WTC11 (cell line): ENCODE measurements around the gene CYB5D1. TPM values are rescaled to one million over a fixed set of nuclear protein-coding genes. Genes with fewer than 3 reads are reported as not detected.
A peak's percentile ranks its signal among the peaks of the same experiment; 100 is the strongest.

Experiments
- ATAC-seq: fragments of 200-7000 bp; cut with Tn5 transposase; 2 replicates; pipeline ENCODE4 v1.10.0; 2021; ENCODE audit warnings: mild to moderate bottlenecking, moderate library complexity
- CTCF ChIA-PET: fragments of 300-600 bp; sonication (Branson Sonifier 250); formaldehyde crosslinking; loops from one replicate; lab custom pipeline; 2021; ENCODE audit warnings: antibody characterized with exemption; lab: Charles Lee
- POLR2A ChIA-PET: fragments of 350-600 bp; sonication (Branson Sonifier 250); formaldehyde crosslinking; loops from one replicate; lab custom pipeline; 2021; ENCODE audit warnings: antibody characterized with exemption; lab: Charles Lee
- DNase-seq: peaks from one replicate; pipeline ENCODE4 v3.0.0; 2021; ENCODE audit warnings: low spot score
- H3K27ac Mint-ChIP-seq: 2 replicates; pipeline ENCODE4 v1.8.0; 2021; ENCODE audit warnings: mixed read lengths
- H3K27me3 Mint-ChIP-seq: 2 replicates; pipeline ENCODE4 v1.8.0; 2021; ENCODE audit warnings: low read depth, mild to moderate bottlenecking, moderate library complexity, mixed read lengths
- H3K36me3 Mint-ChIP-seq: 2 replicates; pipeline ENCODE4 v1.8.0; 2021; ENCODE audit warnings: mixed read lengths
- H3K4me1 Mint-ChIP-seq: 2 replicates; pipeline ENCODE4 v1.8.0; 2022; ENCODE audit warnings: mixed read lengths
- H3K4me3 Mint-ChIP-seq: 2 replicates; pipeline ENCODE4 v1.8.0; 2021; ENCODE audit warnings: mild to moderate bottlenecking, moderate library complexity, mixed read lengths
- H3K9me3 Mint-ChIP-seq: 2 replicates; pipeline ENCODE4 v1.8.0; 2021; ENCODE audit warnings: mixed read lengths
- ATF2 ChIP-seq: sonication (generic); formaldehyde crosslinking; IDR thresholded peaks from 2 replicates; pipeline ENCODE4 v1.8.1; 2022; ENCODE audit warnings: low read depth, missing genetic modification reagents, borderline replicate concordance
- ATF3 ChIP-seq: sonication (generic); formaldehyde crosslinking; conservative IDR thresholded peaks from 2 replicates; pipeline ENCODE4 v1.8.1; 2022; ENCODE audit warnings: mild to moderate bottlenecking, missing genetic modification reagents
- ATF6 ChIP-seq: sonication (generic); formaldehyde crosslinking; IDR thresholded peaks from 2 replicates; pipeline ENCODE4 v1.8.1; 2023; ENCODE audit warnings: mild to moderate bottlenecking, missing genetic modification reagents
- CDX4 ChIP-seq: fragments of 250-450 bp; sonication (Bioruptor Pico); IDR thresholded peaks from 2 replicates; pipeline ENCODE4 v1.9.0; 2021; ENCODE audit warnings: moderate library complexity, mild to moderate bottlenecking, inconsistent platforms, borderline replicate concordance
- E2F4 ChIP-seq: sonication (generic); formaldehyde crosslinking; IDR thresholded peaks from 2 replicates; pipeline ENCODE4 v1.8.1; 2022; ENCODE audit warnings: low read depth, mild to moderate bottlenecking, moderate library complexity, missing genetic modification reagents, borderline replicate concordance
- ELF4 ChIP-seq: sonication (generic); formaldehyde crosslinking; IDR thresholded peaks from 2 replicates; pipeline ENCODE4 v1.8.1; 2022; ENCODE audit warnings: low read depth, mild to moderate bottlenecking, moderate library complexity, missing genetic modification reagents
- ETV6 ChIP-seq: sonication (generic); formaldehyde crosslinking; IDR thresholded peaks from 2 replicates; pipeline ENCODE4 v1.8.1; 2022; ENCODE audit warnings: mild to moderate bottlenecking, missing genetic modification reagents
- FOXP1 ChIP-seq: sonication (generic); formaldehyde crosslinking; IDR thresholded peaks from 2 replicates; pipeline ENCODE4 v1.8.0; 2022; ENCODE audit warnings: missing genetic modification reagents, mild to moderate bottlenecking, moderate library complexity, borderline replicate concordance
- IRF1 ChIP-seq: sonication (generic); formaldehyde crosslinking; IDR thresholded peaks from 2 replicates; pipeline ENCODE4 v1.8.0; 2023; ENCODE audit warnings: missing genetic modification reagents
- NFE2L1 ChIP-seq: sonication (generic); formaldehyde crosslinking; IDR thresholded peaks from 2 replicates; pipeline ENCODE4 v1.8.1; 2023; ENCODE audit warnings: missing genetic modification reagents
- NFYB ChIP-seq: sonication (generic); formaldehyde crosslinking; conservative IDR thresholded peaks from 2 replicates; pipeline ENCODE4 v1.8.0; 2022; ENCODE audit warnings: low read depth, missing genetic modification reagents
- NR2C2 ChIP-seq: sonication (generic); formaldehyde crosslinking; IDR thresholded peaks from 2 replicates; pipeline ENCODE4 v1.8.0; 2022; ENCODE audit warnings: mild to moderate bottlenecking, missing genetic modification reagents
- RELA ChIP-seq: sonication (generic); formaldehyde crosslinking; IDR thresholded peaks from 2 replicates; pipeline ENCODE4 v1.8.1; 2022; ENCODE audit warnings: missing genetic modification reagents, mild to moderate bottlenecking, borderline replicate concordance
- RORB ChIP-seq: fragments of 250-450 bp; sonication (Bioruptor Pico); IDR thresholded peaks from 2 replicates; pipeline ENCODE4 v1.9.0; 2021; ENCODE audit warnings: mild to moderate bottlenecking
- SP1 ChIP-seq: sonication (generic); formaldehyde crosslinking; conservative IDR thresholded peaks from 2 replicates; pipeline ENCODE4 v1.8.1; 2022; ENCODE audit warnings: missing genetic modification reagents
- USF1 ChIP-seq: sonication (generic); formaldehyde crosslinking; IDR thresholded peaks from 2 replicates; pipeline ENCODE4 v1.8.0; 2022; ENCODE audit warnings: mild to moderate bottlenecking, missing genetic modification reagents
- ZMAT4 ChIP-seq: fragments of 250-450 bp; sonication (Bioruptor Pico); IDR thresholded peaks from 2 replicates; pipeline ENCODE4 v1.9.0; 2021; ENCODE audit warnings: mild to moderate bottlenecking
- ZNF232 ChIP-seq: sonication (generic); formaldehyde crosslinking; IDR thresholded peaks from 2 replicates; pipeline ENCODE4 v1.8.0; 2022; ENCODE audit warnings: mild to moderate bottlenecking, missing genetic modification reagents
- ZNF423 ChIP-seq: fragments of 250-450 bp; sonication (Bioruptor Pico); IDR thresholded peaks from 2 replicates; pipeline ENCODE4 v2.1.2; 2022; ENCODE audit warnings: mild to moderate bottlenecking, moderate library complexity
- total RNA-seq: library from RNA; stranded (reverse); gene quantifications from 3 replicates; pipeline ENCODE4 v1.2.3, GENCODE V29; 2021

Gene CYB5D1
- total RNA-seq, 1 experiment from 2014 or later = 15.2 TPM

GRCh38 chr17:7854851-7855659 is 2.7 kb upstream of the CYB5D1 start, which contains the start of gene TMEM88 (continued):
- TF ChIP-seq NFE2L1 (CRISPR knock-in tag) = peak; percentile 41; the same call in 1 of the 2 replicates
- TF ChIP-seq ZNF232 (CRISPR knock-in tag) = no peak
- no peak for TF ChIP-seq ELF4 (CRISPR knock-in tag)
- no peak for TF ChIP-seq ZMAT4 (CRISPR knock-in tag)
- TF ChIP-seq SP1 (CRISPR knock-in tag) = peak; percentile 55; the same call in 1 of the 2 replicates
- TF ChIP-seq IRF1 (CRISPR knock-in tag) = no peak
- peak; percentile 46; the same call in 1 of the 2 replicates for TF ChIP-seq NR2C2 (CRISPR knock-in tag)
- TF ChIP-seq NFYB (CRISPR knock-in tag) = no peak
- no peak for TF ChIP-seq ATF3 (CRISPR knock-in tag)
- TF ChIP-seq RELA (CRISPR knock-in tag) = peak; percentile 22; the same call in 1 of the 2 replicates
- TF ChIP-seq FOXP1 (CRISPR knock-in tag) = 0 out of 2 replicates have a peak, but pooled peaks have one; percentile 56
- no peak for TF ChIP-seq E2F4 (CRISPR knock-in tag)
- no peak for TF ChIP-seq ATF2 (CRISPR knock-in tag)
- TF ChIP-seq RORB = no peak
- no peak for TF ChIP-seq ATF6
- TF ChIP-seq CDX4 (CRISPR knock-in tag) = no peak
- peak; percentile 35; the same call in 1 of the 2 replicates for TF ChIP-seq ZNF423

- H3K27ac Mint-ChIP-seq = no peak overlapping the region
- CTCF ChIA-PET = interaction anchor here (0.7 to 3.1 kb wide), 5 partner anchors 11 to 224 kb away, joined by 3 to 63 read pairs (median 12); partner anchors contain the start of gene KDM6B
These were observed 2.2 kb upstream of the CYB5D1 start for GRCh38 chr17:7855660-7856010.

More at GRCh38 chr17:7855660-7856010, 2.2 kb upstream of the CYB5D1 start:
- DNase-seq = no peak
- H3K9me3 Mint-ChIP-seq = no peaks in the 10 kb centered on the region
- no peak for ATAC-seq
- POLR2A ChIA-PET = no interaction called here
- TF ChIP-seq ETV6 (CRISPR knock-in tag) = 0 out of 2 replicates have a peak, but pooled peaks have one; percentile 29
- no peak for TF ChIP-seq USF1
- peaks cover 6% of the 10 kb centered on the region for H3K36me3 Mint-ChIP-seq
- no peak overlapping the region for H3K4me3 Mint-ChIP-seq
- H3K27me3 Mint-ChIP-seq = peaks cover 30% of the 10 kb centered on the region
- H3K4me1 Mint-ChIP-seq = peaks cover 34% of the 10 kb centered on the region
